Esophagus squamous epithelium (tissue), 4 donors: Measurements from ENCODE around the gene DNAJC12.
"Not testable (repeated sequence)": the region's sequence is repeated elsewhere in the genome, so short reads cannot be mapped to it uniquely, and the experiment has no call there.

Experiments
- POLR2A ChIP-seq, 4 donors: fragments of 450-650 bp; IDR thresholded peaks; one replicate each; pipeline ENCODE4 v1.6.1; 2017; ENCODE audit warnings: antibody characterized with exemption in 4 of 4, mild to moderate bottlenecking in 4 of 4, moderate library complexity in 3 of 4
- TF ChIP-seq, protein P1 (sequence below), 6 experiments: fragments of 450-650 bp in 4 of 6; fragments of 200-600 bp in 2 of 6; sonication (generic) in 2 of 6; IDR thresholded peaks; one replicate each; pipeline ENCODE4 v1.5.1; 2016 to 2019; ENCODE audit warnings: antibody characterized with exemption in 6 of 6, mild to moderate bottlenecking in 4 of 6, moderate library complexity in 4 of 6

GRCh38 chr10:67839511-67839910 is 1.5 kb upstream of the DNAJC12 start:
- TF ChIP-seq, protein P1, sequence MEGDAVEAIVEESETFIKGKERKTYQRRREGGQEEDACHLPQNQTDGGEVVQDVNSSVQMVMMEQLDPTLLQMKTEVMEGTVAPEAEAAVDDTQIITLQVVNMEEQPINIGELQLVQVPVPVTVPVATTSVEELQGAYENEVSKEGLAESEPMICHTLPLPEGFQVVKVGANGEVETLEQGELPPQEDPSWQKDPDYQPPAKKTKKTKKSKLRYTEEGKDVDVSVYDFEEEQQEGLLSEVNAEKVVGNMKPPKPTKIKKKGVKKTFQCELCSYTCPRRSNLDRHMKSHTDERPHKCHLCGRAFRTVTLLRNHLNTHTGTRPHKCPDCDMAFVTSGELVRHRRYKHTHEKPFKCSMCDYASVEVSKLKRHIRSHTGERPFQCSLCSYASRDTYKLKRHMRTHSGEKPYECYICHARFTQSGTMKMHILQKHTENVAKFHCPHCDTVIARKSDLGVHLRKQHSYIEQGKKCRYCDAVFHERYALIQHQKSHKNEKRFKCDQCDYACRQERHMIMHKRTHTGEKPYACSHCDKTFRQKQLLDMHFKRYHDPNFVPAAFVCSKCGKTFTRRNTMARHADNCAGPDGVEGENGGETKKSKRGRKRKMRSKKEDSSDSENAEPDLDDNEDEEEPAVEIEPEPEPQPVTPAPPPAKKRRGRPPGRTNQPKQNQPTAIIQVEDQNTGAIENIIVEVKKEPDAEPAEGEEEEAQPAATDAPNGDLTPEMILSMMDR (IDR thresholded peaks at IDR 0.05), result not testable (repeated sequence)
- TF ChIP-seq POLR2A (IDR thresholded peaks at IDR 0.05), result not testable (repeated sequence)
